WTC11 (cell line): Measurements from ENCODE around the gene RERG. TPM values are rescaled to one million over a fixed set of nuclear protein-coding genes. Genes with fewer than 3 reads are reported as not detected.
"Not testable (repeated sequence)": the region's sequence is repeated elsewhere in the genome, so short reads cannot be mapped to it uniquely, and the experiment has no call there.

Source experiments
- ATAC-seq: fragments of 200-7000 bp; cut with Tn5 transposase; 2 replicates; pipeline ENCODE4 v1.10.0; 2021; ENCODE audit warnings: mild to moderate bottlenecking, moderate library complexity
- CTCF ChIA-PET: fragments of 300-600 bp; sonication (Branson Sonifier 250); formaldehyde crosslinking; loops from one replicate; lab custom pipeline; 2021; ENCODE audit warnings: antibody characterized with exemption; lab: Charles Lee
- POLR2A ChIA-PET: fragments of 350-600 bp; sonication (Branson Sonifier 250); formaldehyde crosslinking; loops from one replicate; lab custom pipeline; 2021; ENCODE audit warnings: antibody characterized with exemption; lab: Charles Lee
- DNase-seq: peaks from one replicate; pipeline ENCODE4 v3.0.0; 2021; ENCODE audit warnings: low spot score
- H3K27ac Mint-ChIP-seq: 2 replicates; pipeline ENCODE4 v1.8.0; 2021; ENCODE audit warnings: mixed read lengths
- H3K27me3 Mint-ChIP-seq: 2 replicates; pipeline ENCODE4 v1.8.0; 2021; ENCODE audit warnings: low read depth, mild to moderate bottlenecking, moderate library complexity, mixed read lengths
- H3K36me3 Mint-ChIP-seq: 2 replicates; pipeline ENCODE4 v1.8.0; 2021; ENCODE audit warnings: mixed read lengths
- H3K4me1 Mint-ChIP-seq: 2 replicates; pipeline ENCODE4 v1.8.0; 2022; ENCODE audit warnings: mixed read lengths
- H3K4me3 Mint-ChIP-seq: 2 replicates; pipeline ENCODE4 v1.8.0; 2021; ENCODE audit warnings: mild to moderate bottlenecking, moderate library complexity, mixed read lengths
- H3K9me3 Mint-ChIP-seq: 2 replicates; pipeline ENCODE4 v1.8.0; 2021; ENCODE audit warnings: mixed read lengths
- AFF4 ChIP-seq: sonication (generic); formaldehyde crosslinking; IDR thresholded peaks from 2 replicates; pipeline ENCODE4 v1.8.1; 2023; ENCODE audit warnings: mild to moderate bottlenecking, missing genetic modification reagents, borderline replicate concordance
- ATF1 ChIP-seq: sonication (generic); formaldehyde crosslinking; IDR thresholded peaks from 2 replicates; pipeline ENCODE4 v1.8.1; 2023; ENCODE audit warnings: mild to moderate bottlenecking, moderate library complexity, missing genetic modification reagents
- CTCF ChIP-seq: fragments of 200-600 bp; IDR thresholded peaks from 2 replicates; pipeline ENCODE4 v1.8.0; 2022; ENCODE audit warnings: antibody characterized with exemption
- ELF4 ChIP-seq: sonication (generic); formaldehyde crosslinking; IDR thresholded peaks from 2 replicates; pipeline ENCODE4 v1.8.1; 2022; ENCODE audit warnings: low read depth, mild to moderate bottlenecking, moderate library complexity, missing genetic modification reagents
- FOXJ3 ChIP-seq: sonication (generic); formaldehyde crosslinking; IDR thresholded peaks from 2 replicates; pipeline ENCODE4 v1.9.0; 2021; ENCODE audit warnings: missing genetic modification reagents, mild to moderate bottlenecking, borderline replicate concordance
- FOXK1 ChIP-seq: sonication (generic); formaldehyde crosslinking; IDR thresholded peaks from 2 replicates; pipeline ENCODE4 v1.8.0; 2022; ENCODE audit warnings: mild to moderate bottlenecking, moderate library complexity, missing genetic modification reagents
- FOXP1 ChIP-seq: sonication (generic); formaldehyde crosslinking; IDR thresholded peaks from 2 replicates; pipeline ENCODE4 v1.8.0; 2022; ENCODE audit warnings: missing genetic modification reagents, mild to moderate bottlenecking, moderate library complexity, borderline replicate concordance
- GTF2I ChIP-seq: fragments of 250-450 bp; sonication (Bioruptor Pico); conservative IDR thresholded peaks from 2 replicates; pipeline ENCODE4 v1.4.0; 2021; ENCODE audit warnings: mild to moderate bottlenecking
- PRDM15 ChIP-seq: sonication (generic); formaldehyde crosslinking; IDR thresholded peaks from 2 replicates; pipeline ENCODE4 v1.8.0; 2022; ENCODE audit warnings: missing genetic modification reagents
- SMAD3 ChIP-seq: sonication (generic); formaldehyde crosslinking; IDR thresholded peaks from 2 replicates; pipeline ENCODE4 v1.8.0; 2022; ENCODE audit warnings: missing genetic modification reagents, mild to moderate bottlenecking, borderline replicate concordance
- STAT6 ChIP-seq: sonication (generic); formaldehyde crosslinking; conservative IDR thresholded peaks from 2 replicates; pipeline ENCODE4 v1.8.1; 2023; ENCODE audit warnings: mild to moderate bottlenecking, low read depth, missing genetic modification reagents, moderate library complexity
- ZNF138 ChIP-seq: sonication (generic); formaldehyde crosslinking; conservative IDR thresholded peaks from 2 replicates; pipeline ENCODE4 v1.8.1; 2022; ENCODE audit warnings: mild to moderate bottlenecking, moderate library complexity, missing genetic modification reagents
- ZNF425 ChIP-seq: fragments of 250-450 bp; sonication (Bioruptor Pico); conservative IDR thresholded peaks from 2 replicates; pipeline ENCODE4 v1.9.0; 2021; ENCODE audit warnings: mild to moderate bottlenecking
- total RNA-seq: library from RNA; stranded (reverse); gene quantifications from 3 replicates; pipeline ENCODE4 v1.2.3, GENCODE V29; 2021

RERG gene
- total RNA-seq, 1 experiment from 2014 or later = 0.28 TPM

- no peak for TF ChIP-seq STAT6 (CRISPR knock-in tag)
- no peak for TF ChIP-seq ATF1 (CRISPR knock-in tag)
- no peak for TF ChIP-seq FOXP1 (CRISPR knock-in tag)
- TF ChIP-seq, all 79 proteins: peak for 0
Observed at GRCh38 chr12:15090441-15090840, 130.8 kb downstream of the RERG start (continued).

- Mint-ChIP-seq H3K27ac (no peak overlapping the region), H3K4me1 (no peaks in the 10 kb centered on the region), H3K4me3 (no peak overlapping the region), H3K27me3 (no peaks in the 10 kb centered on the region), H3K9me3 (no peaks in the 10 kb centered on the region), H3K36me3 (no peaks in the 10 kb centered on the region)
- ATAC-seq = no peak
- ChIA-PET CTCF (no interaction called here), POLR2A (interaction anchor here (0.7 kb wide), 1 partner anchor 123 kb away, joined by 3 read pairs; no protein-coding TSS in a partner anchor)
- TF ChIP-seq ZNF138 (CRISPR knock-in tag) (no peak), FOXJ3 (CRISPR knock-in tag) (no peak), SMAD3 (CRISPR knock-in tag) (no peak), AFF4 (no peak), ELF4 (no peak), FOXK1 (no peak), CTCF (no peak), ZNF425 (no peak), ATF1 (CRISPR knock-in tag) (no peak), GTF2I (CRISPR knock-in tag) (no peak), PRDM15 (no peak)
- TF ChIP-seq, all 79 proteins: peak for 0
- DNase-seq = no peak
Observed at GRCh38 chr12:15088105-15088504, 133.1 kb downstream of the RERG start.

GRCh38 chr12:15077751-15078150 is 143.5 kb downstream of the RERG start:
- H3K27me3 Mint-ChIP-seq, H3K4me1 Mint-ChIP-seq, H3K4me3 Mint-ChIP-seq, ATAC-seq, H3K36me3 Mint-ChIP-seq, H3K9me3 Mint-ChIP-seq, H3K27ac Mint-ChIP-seq, DNase-seq, CTCF ChIA-PET: not testable (repeated sequence)
- POLR2A ChIA-PET = interaction anchor here (0.6 kb wide), 1 partner anchor 325 kb away, joined by 4 read pairs; no protein-coding TSS in a partner anchor
